HG03039 (cell line): Measurements from ENCODE around the gene LIPK.

Experiments used
- ATAC-seq: cut with Tn5 transposase; IDR thresholded peaks from one replicate; pipeline ENCODE4 v1.9.1; 2021; ENCODE audit warnings: mild to moderate bottlenecking, moderate library complexity; ENCODE audit not compliant: unreplicated experiment

LIPK gene

DNA sequence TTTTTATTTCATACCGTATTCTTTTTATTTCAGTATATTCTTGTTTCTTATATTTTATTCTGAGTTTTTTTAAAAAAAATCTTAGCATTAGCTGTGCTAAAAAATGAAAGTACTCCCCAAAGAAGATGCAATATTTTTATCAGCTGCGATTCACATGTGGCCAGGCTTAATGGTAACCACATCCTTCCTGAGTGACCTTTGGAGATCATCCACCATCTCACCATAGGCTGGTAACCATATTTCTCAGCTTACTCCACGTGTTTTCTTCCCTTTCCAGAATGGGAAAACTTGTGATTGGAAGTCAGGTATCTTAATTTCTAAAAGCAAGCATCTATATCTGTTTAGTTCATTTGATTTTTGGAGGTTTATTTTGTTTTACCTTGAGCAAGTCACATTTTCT is 77.7 kb downstream of the LIPK start:
- ATAC-seq, result no peak

DNA sequence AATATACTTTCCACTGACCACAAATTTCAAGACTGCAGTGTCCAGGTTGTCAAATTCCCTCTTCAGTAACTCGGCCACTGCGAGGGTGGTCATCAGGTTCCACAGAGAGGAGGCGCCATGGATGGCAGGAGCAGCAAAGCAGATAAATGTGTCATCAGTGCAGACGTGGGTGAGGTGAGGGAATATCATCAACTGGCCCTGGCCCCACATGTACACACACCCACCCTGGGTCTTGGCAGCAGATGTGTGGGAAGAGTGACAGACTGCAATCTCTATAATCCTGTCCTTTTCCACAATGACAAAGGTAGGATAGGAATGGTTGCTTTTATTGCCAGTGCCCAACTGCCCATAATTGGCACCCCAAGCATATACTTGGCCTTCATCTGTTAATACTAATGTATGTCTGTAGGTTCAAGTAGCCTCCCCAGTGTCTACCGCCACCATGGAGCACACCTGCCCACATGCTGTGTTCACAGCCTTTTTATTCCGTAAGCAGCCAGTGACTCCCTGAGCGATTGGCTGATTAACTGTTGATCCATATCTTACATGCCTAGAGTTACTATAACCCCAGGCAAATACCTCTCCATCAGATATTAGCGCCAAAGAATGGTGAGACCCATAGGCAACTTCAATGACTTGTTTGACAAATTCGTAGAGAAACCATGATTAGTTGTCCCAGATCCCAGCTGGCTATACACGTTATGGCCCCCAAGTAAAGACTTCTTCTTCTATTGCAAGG is 80.2 kb downstream of the LIPK start:
- ATAC-seq, result no peak

DNA sequence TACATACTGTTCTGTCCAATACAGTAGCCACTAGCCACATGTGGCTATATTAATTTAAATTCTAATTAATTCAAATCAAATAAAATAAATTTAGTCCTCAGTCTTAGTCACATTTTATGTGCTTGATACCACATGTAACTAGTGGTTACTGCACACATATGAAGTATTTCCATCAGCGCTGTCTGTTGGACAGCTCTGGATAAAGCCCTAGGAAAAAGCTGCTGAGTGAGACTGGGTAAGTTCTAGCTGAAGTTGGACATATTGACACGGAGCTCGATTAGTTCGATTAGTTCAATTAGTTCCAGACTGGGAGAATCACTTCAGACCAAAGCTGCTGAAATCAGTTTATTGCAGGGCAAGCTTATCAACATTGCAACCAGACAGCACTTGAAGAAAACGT is 81.4 kb downstream of the LIPK start:
- ATAC-seq, result no peak

DNA sequence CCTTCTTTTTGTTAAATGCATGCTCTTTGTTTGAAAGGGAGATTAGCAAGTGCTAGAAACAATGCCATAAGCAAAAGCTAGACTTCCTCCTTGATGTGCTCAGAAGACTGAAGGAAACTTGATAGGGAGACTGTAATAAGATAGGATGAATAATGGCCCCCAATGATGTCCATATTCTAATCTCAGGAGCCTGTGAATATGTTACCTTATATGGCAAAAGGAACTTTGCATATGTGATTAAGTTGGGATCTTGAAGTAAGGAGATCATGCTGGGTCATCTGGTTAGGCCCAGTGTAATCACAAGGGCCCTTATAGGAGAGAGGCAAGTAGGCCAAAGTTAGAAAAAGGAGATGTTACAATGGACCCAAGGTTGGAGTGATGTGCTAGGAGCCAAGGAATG is 82.9 kb downstream of the LIPK start:
- ATAC-seq, result no peak

DNA sequence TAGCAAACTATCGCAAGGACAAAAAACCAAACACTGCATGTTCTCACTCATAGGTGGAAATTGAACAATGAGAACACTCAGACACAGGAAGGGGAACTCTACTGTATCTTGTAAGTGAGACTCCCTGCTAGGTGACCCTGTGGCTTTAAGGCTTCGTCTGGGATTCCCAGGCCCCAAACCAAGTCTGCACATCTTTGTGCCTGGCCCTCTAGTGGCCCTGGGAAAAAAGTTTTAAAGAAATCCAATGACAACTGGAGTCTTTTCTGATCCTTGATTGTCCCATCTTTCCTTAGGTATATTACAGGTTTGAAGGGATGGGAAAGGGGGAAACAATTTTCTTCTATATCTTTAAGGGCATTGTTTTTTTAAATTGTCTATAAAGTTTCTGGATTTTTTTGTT is 85.9 kb downstream of the LIPK start:
- no peak for ATAC-seq

DNA sequence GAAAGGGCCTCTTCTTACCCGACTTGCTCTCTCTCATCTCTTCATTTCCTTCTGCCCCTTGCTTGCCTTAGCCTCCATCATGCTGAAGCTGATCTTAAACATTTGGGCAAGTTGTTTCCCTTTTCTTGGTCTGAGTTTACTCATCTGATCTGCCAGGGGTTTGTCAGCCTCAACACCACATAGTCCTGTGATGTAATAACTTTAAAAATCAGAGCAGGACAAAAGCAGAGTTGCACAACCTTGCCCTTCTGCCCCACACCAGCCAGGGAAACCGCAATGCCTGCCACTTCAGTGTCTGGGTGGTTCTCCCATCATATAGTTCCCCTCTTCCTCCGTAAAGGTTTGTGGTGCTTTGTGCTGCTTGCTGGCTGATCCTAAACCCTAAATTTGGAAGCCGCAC is 86.6 kb downstream of the LIPK start:
- ATAC-seq, result no peak

DNA sequence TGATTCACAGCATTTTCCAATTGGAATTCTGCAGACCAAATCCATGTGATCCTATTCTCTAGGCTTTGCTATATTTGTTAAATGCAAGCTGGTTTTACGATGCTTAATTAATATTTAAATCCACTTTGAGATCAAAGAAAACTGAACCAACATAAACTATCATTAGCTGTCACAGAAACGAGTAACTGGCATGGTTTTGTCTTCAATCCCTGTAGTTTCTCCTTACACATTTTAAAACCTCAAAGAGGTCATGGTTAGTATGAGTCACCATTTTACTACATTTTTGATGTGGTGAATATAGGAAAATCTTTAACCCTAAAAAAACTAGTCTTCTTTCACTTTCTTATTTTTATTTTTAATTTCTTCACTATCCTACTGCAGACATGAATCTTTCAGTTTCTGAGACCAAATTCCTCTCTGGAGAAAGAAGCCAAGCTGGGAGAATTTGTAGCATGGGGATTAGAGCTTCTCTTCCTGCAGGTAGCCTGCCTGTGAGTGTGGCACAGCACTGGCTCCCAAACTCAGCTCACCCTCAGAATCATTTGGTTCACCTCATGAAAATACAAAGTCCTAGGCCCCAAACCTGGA is 87.8 kb downstream of the LIPK start:
- ATAC-seq, result no peak

DNA sequence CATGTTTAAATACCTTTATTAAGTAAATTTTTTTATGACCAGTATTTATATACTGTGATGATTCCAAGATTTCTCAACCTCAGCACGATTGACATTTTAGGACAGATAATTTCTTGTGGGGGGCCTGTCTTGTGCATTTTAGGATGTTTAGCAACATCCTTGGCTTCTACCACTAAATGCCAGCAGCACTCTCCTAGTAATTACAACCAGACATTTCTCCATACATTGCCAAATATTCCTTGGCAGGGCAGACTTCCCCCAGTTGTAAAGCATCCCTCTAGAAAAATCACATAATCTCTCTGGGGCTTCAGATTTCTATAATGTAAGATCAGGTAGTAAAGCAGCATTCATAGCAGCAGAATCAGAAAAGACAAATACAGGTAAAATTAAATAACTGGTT is 88.7 kb downstream of the LIPK start:
- ATAC-seq, result no peak

DNA sequence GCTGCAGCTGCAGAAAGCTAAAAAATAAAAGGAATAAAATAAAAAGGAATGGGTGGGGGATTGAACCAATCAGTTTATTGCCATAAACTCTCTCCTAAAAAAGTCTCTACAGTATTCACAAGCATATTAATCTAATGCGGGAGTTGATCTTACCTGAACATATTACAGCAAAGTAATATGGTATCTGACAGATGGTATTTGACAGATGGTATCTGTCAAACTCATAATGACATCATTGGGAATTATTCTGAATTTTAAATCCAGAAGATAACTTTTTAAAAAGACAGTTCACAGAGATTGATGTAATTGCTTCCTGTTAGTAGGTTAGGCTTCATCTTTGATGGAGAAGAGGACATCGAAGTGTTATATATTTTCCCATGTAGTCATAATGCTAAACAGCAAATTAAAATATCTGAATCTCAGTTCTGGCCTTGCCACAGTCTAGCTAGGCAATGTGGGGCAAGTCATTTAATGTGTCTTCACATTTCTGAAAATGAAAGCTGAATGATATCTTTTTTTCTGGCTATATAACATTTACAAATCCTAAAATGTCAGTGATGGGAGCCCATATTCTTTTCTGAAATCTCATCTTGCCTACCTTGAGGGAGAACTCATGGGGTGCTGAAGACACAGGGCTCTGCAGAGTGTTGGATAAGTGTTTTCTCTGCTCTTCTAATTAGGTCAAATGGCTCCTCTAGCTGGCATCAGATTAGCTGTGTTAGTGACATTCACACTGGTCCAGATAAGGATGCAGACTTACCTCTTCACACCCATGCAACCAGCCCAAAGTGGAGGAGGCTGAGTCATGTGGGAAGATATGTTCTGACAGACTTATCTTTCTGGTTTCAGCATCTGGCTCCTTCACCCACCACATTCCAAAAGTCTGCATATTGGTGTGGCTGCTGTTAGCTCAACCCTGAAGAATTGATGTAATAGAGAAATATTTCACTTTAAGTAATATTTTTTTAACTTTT is 94.4 kb downstream of the LIPK start:
- no peak for ATAC-seq
